Stomach (tissue), 4 donors: ENCODE results near the gene GAMT.

ENCODE experiments used
- EP300 ChIP-seq: sonication (generic); formaldehyde crosslinking; IDR thresholded peaks from one replicate; pipeline ENCODE4 v1.6.1; 2017; ENCODE audit warnings: antibody characterized with exemption
- POLR2A ChIP-seq, 4 donors: fragments of 450-650 bp; IDR thresholded peaks; one replicate each; pipeline ENCODE4 v1.6.1; 2016; ENCODE audit warnings: antibody characterized with exemption in 4 of 4, control low read depth in 2 of 4, mild to moderate bottlenecking in 1 of 4, moderate library complexity in 1 of 4
- POLR2AphosphoS5 ChIP-seq, 3 donors: sonication (generic); formaldehyde crosslinking; IDR thresholded peaks; one replicate each; pipeline ENCODE4 v1.6.1; 2016; ENCODE audit warnings: antibody characterized with exemption in 3 of 3
- TF ChIP-seq, protein P1 (sequence below), 7 experiments: fragments of 450-650 bp in 4 of 7; fragments of 200-600 bp in 3 of 7; sonication (generic) in 3 of 7; IDR thresholded peaks; one replicate each; pipeline ENCODE4 v1.5.1; 2016 to 2019; ENCODE audit warnings: antibody characterized with exemption in 7 of 7, control low read depth in 2 of 7, mild to moderate bottlenecking in 1 of 7

DNA sequence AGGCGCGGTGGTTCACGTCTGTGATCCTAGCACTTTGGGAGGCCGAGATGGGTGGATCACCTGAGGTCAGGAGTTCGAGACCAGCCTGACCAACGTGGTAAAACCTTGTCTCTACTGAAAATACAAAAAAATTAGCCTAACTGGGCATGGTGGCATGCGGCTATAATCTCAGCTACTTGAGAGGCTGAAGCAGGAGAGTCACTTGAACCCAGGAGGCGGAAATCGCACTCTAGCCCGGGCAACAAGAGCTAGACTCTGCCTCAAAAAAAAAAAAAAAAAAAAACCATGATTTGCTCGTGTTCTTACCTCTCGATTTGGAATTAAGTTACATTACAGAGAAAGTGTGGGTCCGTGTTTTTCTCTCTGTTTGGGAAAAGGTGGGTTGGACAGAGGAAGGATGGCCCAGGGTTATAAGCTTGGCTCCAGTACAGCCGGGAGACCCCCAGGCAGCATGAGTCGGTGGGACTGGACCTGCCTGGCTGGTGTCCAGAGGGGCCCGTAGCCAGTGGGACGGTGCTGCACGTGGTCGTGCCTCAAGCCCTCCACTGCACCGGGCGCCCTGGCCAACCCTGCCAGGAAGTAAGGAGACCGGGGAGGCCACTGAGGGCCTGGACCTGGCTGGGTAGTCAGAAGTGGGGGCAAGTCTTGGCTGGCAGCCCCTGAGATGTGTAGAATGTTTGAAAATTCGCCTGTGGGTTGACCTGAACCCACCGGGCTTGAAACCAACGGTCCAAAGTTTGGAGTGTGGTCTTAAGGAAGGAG, 40.5 kb upstream of the GAMT start:
- TF ChIP-seq, protein P1, sequence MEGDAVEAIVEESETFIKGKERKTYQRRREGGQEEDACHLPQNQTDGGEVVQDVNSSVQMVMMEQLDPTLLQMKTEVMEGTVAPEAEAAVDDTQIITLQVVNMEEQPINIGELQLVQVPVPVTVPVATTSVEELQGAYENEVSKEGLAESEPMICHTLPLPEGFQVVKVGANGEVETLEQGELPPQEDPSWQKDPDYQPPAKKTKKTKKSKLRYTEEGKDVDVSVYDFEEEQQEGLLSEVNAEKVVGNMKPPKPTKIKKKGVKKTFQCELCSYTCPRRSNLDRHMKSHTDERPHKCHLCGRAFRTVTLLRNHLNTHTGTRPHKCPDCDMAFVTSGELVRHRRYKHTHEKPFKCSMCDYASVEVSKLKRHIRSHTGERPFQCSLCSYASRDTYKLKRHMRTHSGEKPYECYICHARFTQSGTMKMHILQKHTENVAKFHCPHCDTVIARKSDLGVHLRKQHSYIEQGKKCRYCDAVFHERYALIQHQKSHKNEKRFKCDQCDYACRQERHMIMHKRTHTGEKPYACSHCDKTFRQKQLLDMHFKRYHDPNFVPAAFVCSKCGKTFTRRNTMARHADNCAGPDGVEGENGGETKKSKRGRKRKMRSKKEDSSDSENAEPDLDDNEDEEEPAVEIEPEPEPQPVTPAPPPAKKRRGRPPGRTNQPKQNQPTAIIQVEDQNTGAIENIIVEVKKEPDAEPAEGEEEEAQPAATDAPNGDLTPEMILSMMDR (IDR thresholded peaks at IDR 0.05): no peak
- no peak for TF ChIP-seq POLR2AphosphoS5 (IDR thresholded peaks at IDR 0.05)
- TF ChIP-seq POLR2A (IDR thresholded peaks at IDR 0.05): no peak
- no peak for TF ChIP-seq EP300
